Measurements from ENCODE around the gene SLX4IP. TPM values are rescaled to one million over a fixed set of nuclear protein-coding genes. Genes with fewer than 3 reads are reported as not detected.
A peak's percentile ranks its signal among the peaks of the same experiment; 100 is the strongest.
"Not testable (repeated sequence)": the region's sequence is repeated elsewhere in the genome, so short reads cannot be mapped to it uniquely, and the experiment has no call there.

The SLX4IP gene
- total RNA-seq, 2 experiments from 2014 or later = 7.6 to 8.5 TPM

GRCh38 chr20:10412591-10413408 is 22.3 kb upstream of the SLX4IP start:
- H3K36me3 Mint-ChIP-seq = peaks cover 8% of the 10 kb centered on the region
- POLR2A ChIA-PET = no interaction called here
- H3K9me3 Mint-ChIP-seq = no peaks in the 10 kb centered on the region
- no peak overlapping the region for H3K27ac Mint-ChIP-seq
- no peak for DNase-seq
- no peak overlapping the region for H3K4me3 Mint-ChIP-seq
- no peak for ATAC-seq (ENCODE audit: low read depth)
- peaks cover 2% of the 10 kb centered on the region for H3K4me1 Mint-ChIP-seq
- no peaks in the 10 kb centered on the region for H3K27me3 Mint-ChIP-seq

- POLR2A ChIA-PET = no interaction called here
- no peaks in the 10 kb centered on the region for H3K27me3 Mint-ChIP-seq
- no peak overlapping the region for H3K4me3 Mint-ChIP-seq
- no peak for ATAC-seq (ENCODE audit: low read depth)
- peaks cover 8% of the 10 kb centered on the region for H3K36me3 Mint-ChIP-seq
- DNase-seq = no peak
- no peaks in the 10 kb centered on the region for H3K9me3 Mint-ChIP-seq
- peaks cover 2% of the 10 kb centered on the region for H3K4me1 Mint-ChIP-seq
- H3K27ac Mint-ChIP-seq = no peak overlapping the region
Observed at GRCh38 chr20:10415013-10415650, 20.0 kb upstream of the SLX4IP start.

GRCh38 chr20:10417218-10417617 is 17.9 kb upstream of the SLX4IP start:
- not testable (repeated sequence) for H3K27ac Mint-ChIP-seq; H3K27me3 Mint-ChIP-seq; H3K9me3 Mint-ChIP-seq; DNase-seq; ATAC-seq (ENCODE audit: low read depth); H3K4me3 Mint-ChIP-seq; H3K4me1 Mint-ChIP-seq
- POLR2A ChIA-PET = interaction anchor here (0.6 kb wide), 1 partner anchor 77 kb away, joined by 3 read pairs; no protein-coding TSS in a partner anchor
- H3K36me3 Mint-ChIP-seq = peaks cover 13% of the 10 kb centered on the region

- ATAC-seq (ENCODE audit: low read depth) (no peak), DNase-seq (no peak)
- POLR2A ChIA-PET = no interaction called here
- Mint-ChIP-seq H3K4me1 (peaks cover 2% of the 10 kb centered on the region), H3K27ac (no peak overlapping the region), H3K4me3 (no peak overlapping the region), H3K36me3 (peaks cover 17% of the 10 kb centered on the region), H3K27me3 (no peaks in the 10 kb centered on the region), H3K9me3 (no peaks in the 10 kb centered on the region)
Observed at GRCh38 chr20:10419550-10420133, 15.5 kb upstream of the SLX4IP start.

- H3K36me3 Mint-ChIP-seq = peaks cover 9% of the 10 kb centered on the region
- no peaks in the 10 kb centered on the region for H3K27me3 Mint-ChIP-seq
- H3K4me3 Mint-ChIP-seq = no peak overlapping the region
- peaks cover 6% of the 10 kb centered on the region for H3K4me1 Mint-ChIP-seq
- POLR2A ChIA-PET = no interaction called here
- H3K9me3 Mint-ChIP-seq = no peaks in the 10 kb centered on the region
- ATAC-seq (ENCODE audit: low read depth) (no peak), DNase-seq (no peak)
- no peak overlapping the region for H3K27ac Mint-ChIP-seq
Observed at GRCh38 chr20:10423735-10424134, 11.4 kb upstream of the SLX4IP start.

GRCh38 chr20:10427060-10427692 is 7.9 kb upstream of the SLX4IP start:
- H3K4me3 Mint-ChIP-seq = no peak overlapping the region

GRCh38 chr20:10428008-10428407 is 7.1 kb upstream of the SLX4IP start:
- H3K4me3 Mint-ChIP-seq = no peak overlapping the region
- no peaks in the 10 kb centered on the region for H3K9me3 Mint-ChIP-seq
- POLR2A ChIA-PET = no interaction called here
- no peaks in the 10 kb centered on the region for H3K27me3 Mint-ChIP-seq
- H3K36me3 Mint-ChIP-seq = peaks cover 4% of the 10 kb centered on the region
- peaks cover 24% of the 10 kb centered on the region for H3K4me1 Mint-ChIP-seq
- DNase-seq (no peak), ATAC-seq (ENCODE audit: low read depth) (no peak)
- no peak overlapping the region for H3K27ac Mint-ChIP-seq

More at GRCh38 chr20:10427060-10427692, 7.9 kb upstream of the SLX4IP start:
- no peak for ATAC-seq (ENCODE audit: low read depth)
- Mint-ChIP-seq H3K4me1 (peaks cover 23% of the 10 kb centered on the region), H3K27me3 (no peaks in the 10 kb centered on the region), H3K36me3 (peaks cover 6% of the 10 kb centered on the region), H3K27ac (no peak overlapping the region), H3K9me3 (no peaks in the 10 kb centered on the region)
- no peak for DNase-seq
- POLR2A ChIA-PET = interaction anchor here (0.6 kb wide), 1 partner anchor 388 kb away, joined by 3 read pairs; no protein-coding TSS in a partner anchor

- Mint-ChIP-seq H3K36me3 (peaks cover 1% of the 10 kb centered on the region), H3K27ac (no peak overlapping the region), H3K4me1 (peaks cover 28% of the 10 kb centered on the region), H3K27me3 (no peaks in the 10 kb centered on the region), H3K9me3 (no peaks in the 10 kb centered on the region), H3K4me3 (no peak overlapping the region)
- ATAC-seq (ENCODE audit: low read depth) = no peak
- DNase-seq = no peak
- POLR2A ChIA-PET = no interaction called here
Observed at GRCh38 chr20:10429443-10429981, 5.6 kb upstream of the SLX4IP start.

- POLR2A ChIA-PET = no interaction called here
- H3K27ac Mint-ChIP-seq = no peak overlapping the region
- H3K4me1 Mint-ChIP-seq = peaks cover 28% of the 10 kb centered on the region
- no peaks in the 10 kb centered on the region for H3K27me3 Mint-ChIP-seq
- DNase-seq (no peak), ATAC-seq (ENCODE audit: low read depth) (no peak)
- peaks cover 1% of the 10 kb centered on the region for H3K36me3 Mint-ChIP-seq
- H3K4me3 Mint-ChIP-seq = no peak overlapping the region
- no peaks in the 10 kb centered on the region for H3K9me3 Mint-ChIP-seq
Observed at GRCh38 chr20:10430000-10430466, 5.1 kb upstream of the SLX4IP start.

- no peak overlapping the region for H3K4me3 Mint-ChIP-seq
- no peaks in the 10 kb centered on the region for H3K9me3 Mint-ChIP-seq
- ATAC-seq (ENCODE audit: low read depth) (no peak), DNase-seq (no peak)
- H3K27ac Mint-ChIP-seq = no peak overlapping the region
- peaks cover 30% of the 10 kb centered on the region for H3K4me1 Mint-ChIP-seq
- peaks cover 1% of the 10 kb centered on the region for H3K36me3 Mint-ChIP-seq
- H3K27me3 Mint-ChIP-seq = no peaks in the 10 kb centered on the region
- POLR2A ChIA-PET = no interaction called here
Observed at GRCh38 chr20:10430704-10431103, 4.4 kb upstream of the SLX4IP start.

- Mint-ChIP-seq H3K27ac (no peak overlapping the region), H3K27me3 (no peaks in the 10 kb centered on the region), H3K9me3 (no peaks in the 10 kb centered on the region), H3K4me3 (no peak overlapping the region), H3K4me1 (peaks cover 34% of the 10 kb centered on the region), H3K36me3 (peaks cover 1% of the 10 kb centered on the region)
- ATAC-seq (ENCODE audit: low read depth) (no peak), DNase-seq (no peak)
- POLR2A ChIA-PET = no interaction called here
Observed at GRCh38 chr20:10432079-10432478, 3.0 kb upstream of the SLX4IP start.

GRCh38 chr20:10433014-10433622 is 2.0 kb upstream of the SLX4IP start:
- H3K9me3 Mint-ChIP-seq = no peaks in the 10 kb centered on the region
- peaks cover 1% of the 10 kb centered on the region for H3K36me3 Mint-ChIP-seq
- ATAC-seq (ENCODE audit: low read depth) (no peak), DNase-seq (no peak)
- H3K4me1 Mint-ChIP-seq = peaks cover 36% of the 10 kb centered on the region
- POLR2A ChIA-PET = interaction anchor here (1.1 to 1.8 kb wide), 2 partner anchors 14 to 124 kb away, joined by 4 to 5 read pairs; no protein-coding TSS in a partner anchor
- H3K27ac Mint-ChIP-seq = peak overlapping the region; percentile 94
- H3K27me3 Mint-ChIP-seq = no peaks in the 10 kb centered on the region
- H3K4me3 Mint-ChIP-seq = peak overlapping the region; percentile 98

All from activated naive CD8-positive, alpha-beta T cell treated with anti-CD3 and anti-CD28 coated beads, Interleukin-2, amount 10 ng/mL, durations not matched to agents 7 days and 5 days (primary cell).